ENCODE measurements around the gene ADCYAP1.
"Not testable (repeated sequence)": the region's sequence is repeated elsewhere in the genome, so short reads cannot be mapped to it uniquely, and the experiment has no call there.

ADCYAP1 gene

GRCh38 chr18:904218-905090 lies at the start of gene ADCYAP1:
ADCYAP1 (plus strand) TSS chr18:904871; CDS start chr18:905387, 516 bp downstream.
- no peak for DNase-seq

- DNase-seq = no peak
Observed at GRCh38 chr18:857986-858385, 46.7 kb upstream of the ADCYAP1 start.

- peak; percentile 56 for DNase-seq
Observed at GRCh38 chr18:864872-865273, 39.8 kb upstream of the ADCYAP1 start.

- no peak for DNase-seq
Observed at GRCh38 chr18:867257-867656, 37.4 kb upstream of the ADCYAP1 start.

GRCh38 chr18:873426-873825 lies 31.2 kb upstream of the ADCYAP1 start:
- DNase-seq = not testable (repeated sequence)

- DNase-seq = no peak
Observed at GRCh38 chr18:875912-876311, 28.8 kb upstream of the ADCYAP1 start.

GRCh38 chr18:877238-877637 lies 27.4 kb upstream of the ADCYAP1 start:
- no peak for DNase-seq

- DNase-seq = no peak
Observed at GRCh38 chr18:886076-886475, 18.6 kb upstream of the ADCYAP1 start.

GRCh38 chr18:887716-888115 lies 17.0 kb upstream of the ADCYAP1 start:
- no peak for DNase-seq

GRCh38 chr18:892316-892715 lies 12.4 kb upstream of the ADCYAP1 start:
- no peak for DNase-seq

- DNase-seq = no peak
Observed at GRCh38 chr18:896315-896714, 8.4 kb upstream of the ADCYAP1 start.

GRCh38 chr18:901761-902160 lies 2.9 kb upstream of the ADCYAP1 start:
- DNase-seq = no peak

GRCh38 chr18:902229-902628 lies 2.4 kb upstream of the ADCYAP1 start:
- no peak for DNase-seq

- no peak for DNase-seq
Observed at GRCh38 chr18:903701-904100, 970 bp upstream of the ADCYAP1 start.

- no peak for DNase-seq
Observed at GRCh38 chr18:905307-905947, 756 bp downstream of the ADCYAP1 start.

GRCh38 chr18:905948-906415 lies 1.3 kb downstream of the ADCYAP1 start:
- DNase-seq = no peak

GRCh38 chr18:906416-907114 lies 1.9 kb downstream of the ADCYAP1 start:
- DNase-seq = no peak

- no peak for DNase-seq
Observed at GRCh38 chr18:907115-907884, 2.6 kb downstream of the ADCYAP1 start.

- DNase-seq = no peak
Observed at GRCh38 chr18:907885-908757, 3.5 kb downstream of the ADCYAP1 start.

GRCh38 chr18:908758-909724 lies 4.4 kb downstream of the ADCYAP1 start:
- no peak for DNase-seq

- DNase-seq = no peak
Observed at GRCh38 chr18:910247-910646, 5.6 kb downstream of the ADCYAP1 start.

Measured in activated CD8-positive, alpha-beta memory T cell treated with anti-CD3 and anti-CD28 coated beads, Interleukin-2, amount 50 U/mL, for 4 hours (primary cell).